ENCODE results near the gene ATG12. TPM values are rescaled to one million over a fixed set of nuclear protein-coding genes. Genes with fewer than 3 reads are reported as not detected.
"Not testable (repeated sequence)": the region's sequence is repeated elsewhere in the genome, so short reads cannot be mapped to it uniquely, and the experiment has no call there.

The ATG12 gene
- total RNA-seq, 1 donor from 2014 or later, result 23.6 TPM

- DNase-seq, result no peak
- ATAC-seq, result no peak
- intact Hi-C loops (cut with micrococcal nuclease), result no loop called here
Observed at GRCh38 chr5:115812372-115812771, 29.0 kb downstream of the ATG12 start.

GRCh38 chr5:115811406-115811805 is 30.0 kb downstream of the ATG12 start:
- ATAC-seq (no peak), DNase-seq (no peak)
- intact Hi-C loops (cut with micrococcal nuclease), result no loop called here

- intact Hi-C loops (cut with micrococcal nuclease), result no loop called here
- ATAC-seq (no peak), DNase-seq (no peak)
Observed at GRCh38 chr5:115810761-115811160, 30.6 kb downstream of the ATG12 start.

- ATAC-seq (no peak), DNase-seq (no peak)
- intact Hi-C loops (cut with micrococcal nuclease), result no loop called here
Observed at GRCh38 chr5:115809946-115810345, 31.4 kb downstream of the ATG12 start.

GRCh38 chr5:115808066-115808465 is 33.3 kb downstream of the ATG12 start:
- intact Hi-C loops (cut with micrococcal nuclease); ATAC-seq; DNase-seq: not testable (repeated sequence)

GRCh38 chr5:115807654-115808052 is 33.7 kb downstream of the ATG12 start:
- intact Hi-C loops (cut with micrococcal nuclease), result no loop called here
- DNase-seq, result no peak
- no peak for ATAC-seq

GRCh38 chr5:115806986-115807653 is 34.2 kb downstream of the ATG12 start:
- intact Hi-C loops (cut with micrococcal nuclease), result no loop called here
- DNase-seq (no peak), ATAC-seq (no peak)

GRCh38 chr5:115801984-115802383 is 39.4 kb downstream of the ATG12 start:
- ATAC-seq (no peak), DNase-seq (no peak)
- intact Hi-C loops (cut with micrococcal nuclease), result no loop called here

GRCh38 chr5:115801152-115801551 is 40.2 kb downstream of the ATG12 start:
- intact Hi-C loops (cut with micrococcal nuclease), result no loop called here
- ATAC-seq (no peak), DNase-seq (no peak)

- ATAC-seq, result peak; percentile 50
Observed at GRCh38 chr5:115800108-115800507, 41.3 kb downstream of the ATG12 start.

GRCh38 chr5:115798252-115798651 is 43.1 kb downstream of the ATG12 start:
- ATAC-seq, result peak; percentile 71
- no peak for DNase-seq

More at GRCh38 chr5:115800108-115800507, 41.3 kb downstream of the ATG12 start:
- no peak for DNase-seq
- intact Hi-C loops (cut with micrococcal nuclease), result no loop called here

GRCh38 chr5:115796656-115797055 is 44.7 kb downstream of the ATG12 start:
- DNase-seq (no peak), ATAC-seq (no peak)
- intact Hi-C loops (cut with micrococcal nuclease), result no loop called here

More at GRCh38 chr5:115798252-115798651, 43.1 kb downstream of the ATG12 start:
- intact Hi-C loops (cut with micrococcal nuclease), result no loop called here

GRCh38 chr5:115795700-115796099 is 45.7 kb downstream of the ATG12 start:
- ATAC-seq (no peak), DNase-seq (no peak)
- intact Hi-C loops (cut with micrococcal nuclease), result no loop called here

GRCh38 chr5:115788440-115788839 is 52.9 kb downstream of the ATG12 start:
- ATAC-seq, result no peak
- no peak for DNase-seq
- intact Hi-C loops (cut with micrococcal nuclease), result no loop called here

GRCh38 chr5:115787426-115787825 is 53.9 kb downstream of the ATG12 start:
- DNase-seq (no peak), ATAC-seq (no peak)
- intact Hi-C loops (cut with micrococcal nuclease), result no loop called here

GRCh38 chr5:115785381-115786065 is 55.8 kb downstream of the ATG12 start:
- no peak for DNase-seq
- intact Hi-C loops (cut with micrococcal nuclease), result no loop called here
- ATAC-seq, result no peak

- intact Hi-C loops (cut with micrococcal nuclease), result no loop called here
- ATAC-seq (peak; percentile 46), DNase-seq (no peak)
Observed at GRCh38 chr5:115778417-115778816, 62.9 kb downstream of the ATG12 start.

All from left ventricle myocardium superior (tissue), 1 donor.